Mammary epithelial cell (primary cell): ENCODE measurements around the gene APOC3.

Experiments
- CTCF ChIP-seq, 2 donors: IDR thresholded peaks in 1 of 2; conservative IDR thresholded peaks in 1 of 2; 2 replicates each; pipeline ENCODE4 v1.5.1; 2011 to 2012; ENCODE audit warnings: inconsistent platforms in 2 of 2, low read length in 2 of 2, mild to moderate bottlenecking in 2 of 2, control low read depth in 1 of 2, low read depth in 1 of 2; ENCODE audit not compliant: insufficient read depth in 1 of 2; ENCODE audit errors: extremely low read depth in 1 of 2
- EZH2 ChIP-seq: IDR thresholded peaks from 2 replicates; pipeline ENCODE4 v1.6.1; 2012; ENCODE audit warnings: low read length, inconsistent platforms, borderline replicate concordance

- TF ChIP-seq CTCF (conservative IDR thresholded peaks at IDR 0.05 in 1 of 2, IDR thresholded peaks at IDR 0.05 in 1 of 2; ENCODE audit: extremely low read depth in 1 of 2, insufficient read depth in 1 of 2, low read depth in 1 of 2, low read length in 2 of 2) (peak; percentile 58 to 74), EZH2 (no peak)
These were observed 6.3 kb downstream of the APOC3 start for GRCh38 chr11:116835791-116836631.
